Immature natural killer cell (primary cell): ENCODE data around the gene OR51I2. TPM values are rescaled to one million over a fixed set of nuclear protein-coding genes. Genes with fewer than 3 reads are reported as not detected.

ENCODE experiments used
- DNase-seq, 3 donors: peaks; one replicate each; pipeline ENCODE4 v3.0.0; 2022; ENCODE audit warnings: mixed read lengths in 1 of 3
- H3K27ac Mint-ChIP-seq, 6 donors: one replicate each; pipeline ENCODE4 v1.8.0; 2020; ENCODE audit warnings: mixed read lengths in 6 of 6, mild to moderate bottlenecking in 5 of 6, inconsistent platforms in 4 of 6, moderate library complexity in 3 of 6
- H3K27me3 Mint-ChIP-seq, 3 donors: one replicate each; pipeline ENCODE4 v1.8.0; 2020 to 2021; ENCODE audit warnings: low read depth in 3 of 3, mild to moderate bottlenecking in 3 of 3, mixed read lengths in 3 of 3, moderate library complexity in 3 of 3, inconsistent platforms in 1 of 3
- H3K36me3 Mint-ChIP-seq, 3 donors: one replicate each; pipeline ENCODE4 v1.8.0; 2020; ENCODE audit warnings: mixed read lengths in 3 of 3, inconsistent platforms in 2 of 3, mild to moderate bottlenecking in 2 of 3
- H3K4me1 Mint-ChIP-seq, 2 donors: one replicate each; pipeline ENCODE4 v1.8.0; 2020; ENCODE audit warnings: inconsistent platforms in 2 of 2, mild to moderate bottlenecking in 2 of 2, mixed read lengths in 2 of 2, moderate library complexity in 1 of 2
- H3K4me3 Mint-ChIP-seq, 5 donors: one replicate each; pipeline ENCODE4 v1.8.0; 2020; ENCODE audit warnings: mild to moderate bottlenecking in 5 of 5, mixed read lengths in 5 of 5, inconsistent platforms in 3 of 5, moderate library complexity in 3 of 5
- H3K9me3 Mint-ChIP-seq, 6 donors: one replicate each; pipeline ENCODE4 v1.8.0; 2020; ENCODE audit warnings: mild to moderate bottlenecking in 6 of 6, mixed read lengths in 6 of 6, inconsistent platforms in 4 of 6, moderate library complexity in 3 of 6
- polyA plus RNA-seq, 3 donors: library from polyadenylated mRNA; unstranded; fragments of 300-500 nt; fragmentation: Illumina TruSeq; gene quantifications; one replicate each; pipeline ENCODE4 v1.2.3, GENCODE V29; 2021

OR51I2 gene
- polyA plus RNA-seq, 3 donors from 2014 or later, result not detected

- Mint-ChIP-seq H3K36me3 (no peaks in the 10 kb centered on the region), H3K27me3 (peaks cover 0 to 4% (median 3%) of the 10 kb centered on the region in 3 donors), H3K4me3 (no peak within 1 kb of the TSS), H3K27ac (no peak within 1 kb of the TSS), H3K4me1 (no peaks in the 10 kb centered on the region), H3K9me3 (peaks cover 0 to 5% (median 0%) of the 10 kb centered on the region in 6 donors)
- no peak for DNase-seq
Measured at GRCh38 chr11:5488385-5488784, 39.3 kb downstream of the OR51I2 start, which contains the start of gene OR52D1. Gene OR52D1, plus strand, starts transcription at chr11:5488685. Its CDS starts 22 bp downstream, at chr11:5488707.

- Mint-ChIP-seq H3K27ac (no peak overlapping the region), H3K36me3 (no peaks in the 10 kb centered on the region), H3K9me3 (peaks cover 0 to 5% (median 0%) of the 10 kb centered on the region in 6 donors), H3K27me3 (peaks cover 0 to 3% (median under 1%) of the 10 kb centered on the region in 3 donors), H3K4me3 (no peak overlapping the region), H3K4me1 (no peaks in the 10 kb centered on the region)
- DNase-seq, result no peak
Measured at GRCh38 chr11:5488798-5489399, 39.8 kb downstream of the OR51I2 start.

- H3K27ac Mint-ChIP-seq, result no peak overlapping the region
- no peaks in the 10 kb centered on the region for H3K4me1 Mint-ChIP-seq
- no peak for DNase-seq
- H3K27me3 Mint-ChIP-seq, result peaks cover 0 to 3% (median 0%) of the 10 kb centered on the region in 3 donors
- no peaks in the 10 kb centered on the region for H3K36me3 Mint-ChIP-seq
- no peak overlapping the region for H3K4me3 Mint-ChIP-seq
- H3K9me3 Mint-ChIP-seq, result peaks cover 0 to 3% (median 0%) of the 10 kb centered on the region in 6 donors
Measured at GRCh38 chr11:5489576-5490357, 40.6 kb downstream of the OR51I2 start.

- Mint-ChIP-seq H3K27me3 (peaks cover 0 to 2% (median 0%) of the 10 kb centered on the region in 3 donors), H3K9me3 (no peaks in the 10 kb centered on the region), H3K4me1 (no peaks in the 10 kb centered on the region), H3K4me3 (no peak overlapping the region), H3K27ac (no peak overlapping the region), H3K36me3 (no peaks in the 10 kb centered on the region)
- no peak for DNase-seq
Measured at GRCh38 chr11:5499671-5500070, 50.5 kb downstream of the OR51I2 start.

GRCh38 chr11:5500393-5500801 is 51.3 kb downstream of the OR51I2 start:
- H3K27me3 Mint-ChIP-seq, result peaks cover 0 to 2% (median 0%) of the 10 kb centered on the region in 3 donors
- no peaks in the 10 kb centered on the region for H3K36me3 Mint-ChIP-seq
- no peak overlapping the region for H3K4me3 Mint-ChIP-seq
- H3K9me3 Mint-ChIP-seq, result no peaks in the 10 kb centered on the region
- no peak overlapping the region for H3K27ac Mint-ChIP-seq
- DNase-seq, result no peak
- H3K4me1 Mint-ChIP-seq, result no peaks in the 10 kb centered on the region

GRCh38 chr11:5504403-5504921 is 55.3 kb downstream of the OR51I2 start:
- no peak for DNase-seq
- Mint-ChIP-seq H3K36me3 (no peaks in the 10 kb centered on the region), H3K4me3 (no peak overlapping the region), H3K27me3 (peaks cover 0 to 5% (median 2%) of the 10 kb centered on the region in 3 donors), H3K27ac (no peak overlapping the region), H3K9me3 (no peaks in the 10 kb centered on the region), H3K4me1 (no peaks in the 10 kb centered on the region)

- no peak overlapping the region for H3K4me3 Mint-ChIP-seq
- no peak for DNase-seq
- no peaks in the 10 kb centered on the region for H3K36me3 Mint-ChIP-seq
- H3K27ac Mint-ChIP-seq, result no peak overlapping the region
- H3K27me3 Mint-ChIP-seq, result peaks cover 0 to 6% (median 2%) of the 10 kb centered on the region in 3 donors
- H3K4me1 Mint-ChIP-seq, result no peaks in the 10 kb centered on the region
- no peaks in the 10 kb centered on the region for H3K9me3 Mint-ChIP-seq
Measured at GRCh38 chr11:5505363-5506048, 56.4 kb downstream of the OR51I2 start.

Other genes with a start within 250 kb of the OR51I2 start
- gene OR51V1, start 248.6 kb upstream of the OR51I2 start, polyA plus RNA-seq, result not detected
- gene HBB, start 222.3 kb upstream of the OR51I2 start, polyA plus RNA-seq, result 100 to 1,000 TPM; 155 to 747 (median 736) TPM
- 1 to 10 TPM in 1 of 3 donors, not detected in 2; 1.2 TPM for gene HBD, start 214.8 kb upstream of the OR51I2 start, polyA plus RNA-seq
- not detected for gene HBG1, start 199.5 kb upstream of the OR51I2 start, polyA plus RNA-seq
- 1 to 10 TPM in 1 of 3 donors, not detected in 2; 1.9 TPM for gene HBG2, start 194.5 kb upstream of the OR51I2 start, polyA plus RNA-seq
- not detected for gene HBE1, start 179.4 kb upstream of the OR51I2 start, polyA plus RNA-seq
- gene OR51B4, start 147.4 kb upstream of the OR51I2 start, polyA plus RNA-seq, result not detected
- gene OR51B2, start 125.0 kb upstream of the OR51I2 start, polyA plus RNA-seq, result not detected
- not detected for gene OR51B5, start 105.8 kb upstream of the OR51I2 start, polyA plus RNA-seq
- not detected for gene OR51B6, start 97.8 kb upstream of the OR51I2 start, polyA plus RNA-seq
- gene OR51M1, start 65.5 kb upstream of the OR51I2 start, polyA plus RNA-seq, result not detected
- not detected for gene OR51Q1, start 27.2 kb upstream of the OR51I2 start, polyA plus RNA-seq
- gene OR51I1, start 7.8 kb upstream of the OR51I2 start, polyA plus RNA-seq, result not detected
- not detected for gene OR52D1, start 39.4 kb downstream of the OR51I2 start, polyA plus RNA-seq
- gene UBQLN3, start 60.6 kb downstream of the OR51I2 start, polyA plus RNA-seq, result not detected
- gene UBQLNL, start 67.4 kb downstream of the OR51I2 start, polyA plus RNA-seq, result not detected
- gene OR52H1, start 99.2 kb downstream of the OR51I2 start, polyA plus RNA-seq, result not detected
- gene OR52B6, start 131.6 kb downstream of the OR51I2 start, polyA plus RNA-seq, result not detected
- not detected for gene TRIM6, start 147.3 kb downstream of the OR51I2 start, polyA plus RNA-seq
- 10 to 100 TPM; 13.6 to 37.6 (median 18.8) TPM for gene TRIM34, start 175.7 kb downstream of the OR51I2 start, polyA plus RNA-seq
- 10 to 100 TPM in 2 of 3 donors, 1 to 10 TPM in 1; 8.9 to 19.8 (median 14.6) TPM for gene TRIM5, start 235.8 kb downstream of the OR51I2 start, polyA plus RNA-seq
- gene TRIM22, start 240.5 kb downstream of the OR51I2 start, polyA plus RNA-seq, result 100 to 1,000 TPM; 148 to 196 (median 166) TPM